ENCODE measurements around the gene PPP2R2B.

GRCh38 chr5:146698651-146699050, 179.9 kb downstream of the PPP2R2B start:
- TF ChIP-seq, protein P1, sequence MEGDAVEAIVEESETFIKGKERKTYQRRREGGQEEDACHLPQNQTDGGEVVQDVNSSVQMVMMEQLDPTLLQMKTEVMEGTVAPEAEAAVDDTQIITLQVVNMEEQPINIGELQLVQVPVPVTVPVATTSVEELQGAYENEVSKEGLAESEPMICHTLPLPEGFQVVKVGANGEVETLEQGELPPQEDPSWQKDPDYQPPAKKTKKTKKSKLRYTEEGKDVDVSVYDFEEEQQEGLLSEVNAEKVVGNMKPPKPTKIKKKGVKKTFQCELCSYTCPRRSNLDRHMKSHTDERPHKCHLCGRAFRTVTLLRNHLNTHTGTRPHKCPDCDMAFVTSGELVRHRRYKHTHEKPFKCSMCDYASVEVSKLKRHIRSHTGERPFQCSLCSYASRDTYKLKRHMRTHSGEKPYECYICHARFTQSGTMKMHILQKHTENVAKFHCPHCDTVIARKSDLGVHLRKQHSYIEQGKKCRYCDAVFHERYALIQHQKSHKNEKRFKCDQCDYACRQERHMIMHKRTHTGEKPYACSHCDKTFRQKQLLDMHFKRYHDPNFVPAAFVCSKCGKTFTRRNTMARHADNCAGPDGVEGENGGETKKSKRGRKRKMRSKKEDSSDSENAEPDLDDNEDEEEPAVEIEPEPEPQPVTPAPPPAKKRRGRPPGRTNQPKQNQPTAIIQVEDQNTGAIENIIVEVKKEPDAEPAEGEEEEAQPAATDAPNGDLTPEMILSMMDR (IDR thresholded peaks at IDR 0.05), result no peak
- TF ChIP-seq POLR2A (IDR thresholded peaks at IDR 0.05), result no peak
